ENCODE data around the gene SPATA21. TPM values are rescaled to one million over a fixed set of nuclear protein-coding genes. Genes with fewer than 3 reads are reported as not detected.

The SPATA21 gene
- polyA plus RNA-seq, 1 donor from 2014 or later: 0.15 TPM

DNA sequence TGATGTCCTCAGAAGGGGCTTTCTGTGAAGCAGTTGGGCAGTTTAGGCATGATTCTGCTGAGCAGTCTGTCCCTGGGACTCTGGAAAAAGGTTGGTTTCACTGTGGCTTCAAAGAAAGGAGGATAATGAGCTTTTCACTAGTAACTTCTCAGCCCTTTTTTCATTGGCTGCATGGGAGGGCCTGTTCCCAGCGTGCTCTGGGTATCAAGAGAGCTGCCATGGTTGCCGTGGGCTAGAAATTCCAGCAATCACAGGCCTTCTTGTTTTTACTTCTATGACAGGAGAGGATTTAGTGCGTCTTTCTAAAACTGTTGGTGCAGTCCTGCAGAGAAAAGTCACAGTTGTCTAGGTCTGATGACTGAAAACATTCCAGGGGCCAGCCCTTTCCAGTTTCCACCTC, 63.0 kb downstream of the SPATA21 start:
- Histone ChIP-seq H3K27me3 (ENCODE audit: insufficient read depth, low read depth, low read length) (no peaks in the 10 kb centered on the region), H3K9me2 (ENCODE audit: insufficient read depth, low read length) (no peaks in the 10 kb centered on the region), H3K4me3 (ENCODE audit: low read length) (no peak overlapping the region), H3K9ac (ENCODE audit: low read length) (no peak overlapping the region), H2AFZ (ENCODE audit: low read depth, low read length) (no peak overlapping the region), H3K27ac (ENCODE audit: low read length) (no peak overlapping the region), H4K20me1 (ENCODE audit: insufficient read depth) (no peaks in the 10 kb centered on the region), H3K9me3 (ENCODE audit: low read length) (no peaks in the 10 kb centered on the region), H3F3A (ENCODE audit: insufficient read depth, low read length, poor library complexity, severe bottlenecking) (no peaks in the 10 kb centered on the region), H3K4me2 (ENCODE audit: low read length) (no peak overlapping the region), H3K79me2 (replicated peaks; ENCODE audit: insufficient read depth, low read length) (peaks cover 76% of the 10 kb centered on the region), H3K36me3 (ENCODE audit: insufficient read depth, low read length) (no peaks in the 10 kb centered on the region)
- TF ChIP-seq RAD21 (conservative IDR thresholded peaks at IDR 0.05) (no peak), EP300 (conservative IDR thresholded peaks at IDR 0.05; ENCODE audit: poor library complexity, severe bottlenecking) (no peak)

DNA sequence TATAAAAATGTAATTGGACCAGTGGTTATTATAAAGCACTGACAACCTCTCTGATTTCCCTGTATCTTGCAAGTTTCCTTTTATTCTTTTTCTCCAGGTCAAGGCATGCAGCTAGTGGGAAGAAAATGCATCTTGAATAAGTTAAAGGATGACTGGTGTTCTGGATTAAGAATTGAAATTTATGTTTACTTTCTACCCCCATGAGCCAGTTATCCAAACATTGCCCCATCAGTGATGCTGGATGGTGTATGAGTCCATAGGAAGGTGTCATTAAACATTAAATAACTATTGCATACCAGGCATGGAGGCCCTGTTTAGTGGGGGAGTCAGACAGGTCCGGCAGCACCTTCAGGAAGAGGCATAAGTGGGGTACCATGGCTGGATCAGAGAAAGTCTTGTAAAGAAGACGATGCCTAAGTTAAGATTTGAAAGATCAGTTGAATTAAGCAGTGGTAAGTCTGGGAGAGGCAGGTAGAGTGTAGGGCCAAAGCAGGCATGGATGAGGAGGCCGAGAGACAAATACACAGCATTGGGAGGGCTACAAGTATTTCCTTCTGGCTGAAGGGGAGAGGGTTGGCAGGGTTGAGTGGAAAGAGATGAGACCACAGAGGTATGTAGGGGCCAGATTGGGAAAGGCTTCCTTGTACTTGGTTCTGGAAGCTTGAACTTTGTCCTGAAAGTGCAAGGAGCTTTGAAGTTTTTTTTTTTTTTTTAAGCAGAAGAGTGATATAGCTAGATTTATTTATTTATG, 64.5 kb downstream of the SPATA21 start:
- Histone ChIP-seq H2AFZ (ENCODE audit: low read depth, low read length) (no peak overlapping the region), H3F3A (ENCODE audit: insufficient read depth, low read length, poor library complexity, severe bottlenecking) (no peaks in the 10 kb centered on the region), H3K27ac (ENCODE audit: low read length) (no peak overlapping the region), H4K20me1 (ENCODE audit: insufficient read depth) (peaks cover 3% of the 10 kb centered on the region), H3K9ac (ENCODE audit: low read length) (no peak overlapping the region), H3K4me2 (ENCODE audit: low read length) (no peak overlapping the region), H3K9me2 (ENCODE audit: insufficient read depth, low read length) (no peaks in the 10 kb centered on the region), H3K36me3 (ENCODE audit: insufficient read depth, low read length) (no peaks in the 10 kb centered on the region), H3K4me3 (ENCODE audit: low read length) (no peak overlapping the region), H3K27me3 (ENCODE audit: insufficient read depth, low read depth, low read length) (no peaks in the 10 kb centered on the region), H3K9me3 (ENCODE audit: low read length) (no peaks in the 10 kb centered on the region), H3K79me2 (replicated peaks; ENCODE audit: insufficient read depth, low read length) (peaks cover 83% of the 10 kb centered on the region)
- TF ChIP-seq POLR2AphosphoS5 (IDR thresholded peaks at IDR 0.05) (no peak), SMC3 (conservative IDR thresholded peaks at IDR 0.05; ENCODE audit: poor library complexity) (no peak), MXI1 (conservative IDR thresholded peaks at IDR 0.05; ENCODE audit: poor library complexity, severe bottlenecking) (no peak), TAF1 (IDR thresholded peaks at IDR 0.05; ENCODE audit: low read depth) (no peak), EP300 (conservative IDR thresholded peaks at IDR 0.05; ENCODE audit: poor library complexity, severe bottlenecking) (no peak), RAD21 (conservative IDR thresholded peaks at IDR 0.05) (no peak), EZH2 (IDR thresholded peaks at IDR 0.05; ENCODE audit: borderline replicate concordance, insufficient read depth, low read length, poor library complexity, severe bottlenecking) (no peak)
- TF ChIP-seq, protein P1, sequence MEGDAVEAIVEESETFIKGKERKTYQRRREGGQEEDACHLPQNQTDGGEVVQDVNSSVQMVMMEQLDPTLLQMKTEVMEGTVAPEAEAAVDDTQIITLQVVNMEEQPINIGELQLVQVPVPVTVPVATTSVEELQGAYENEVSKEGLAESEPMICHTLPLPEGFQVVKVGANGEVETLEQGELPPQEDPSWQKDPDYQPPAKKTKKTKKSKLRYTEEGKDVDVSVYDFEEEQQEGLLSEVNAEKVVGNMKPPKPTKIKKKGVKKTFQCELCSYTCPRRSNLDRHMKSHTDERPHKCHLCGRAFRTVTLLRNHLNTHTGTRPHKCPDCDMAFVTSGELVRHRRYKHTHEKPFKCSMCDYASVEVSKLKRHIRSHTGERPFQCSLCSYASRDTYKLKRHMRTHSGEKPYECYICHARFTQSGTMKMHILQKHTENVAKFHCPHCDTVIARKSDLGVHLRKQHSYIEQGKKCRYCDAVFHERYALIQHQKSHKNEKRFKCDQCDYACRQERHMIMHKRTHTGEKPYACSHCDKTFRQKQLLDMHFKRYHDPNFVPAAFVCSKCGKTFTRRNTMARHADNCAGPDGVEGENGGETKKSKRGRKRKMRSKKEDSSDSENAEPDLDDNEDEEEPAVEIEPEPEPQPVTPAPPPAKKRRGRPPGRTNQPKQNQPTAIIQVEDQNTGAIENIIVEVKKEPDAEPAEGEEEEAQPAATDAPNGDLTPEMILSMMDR (IDR thresholded peaks at IDR 0.05; ENCODE audit: poor library complexity, severe bottlenecking): no peak
- TF ChIP-seq, protein P2, sequence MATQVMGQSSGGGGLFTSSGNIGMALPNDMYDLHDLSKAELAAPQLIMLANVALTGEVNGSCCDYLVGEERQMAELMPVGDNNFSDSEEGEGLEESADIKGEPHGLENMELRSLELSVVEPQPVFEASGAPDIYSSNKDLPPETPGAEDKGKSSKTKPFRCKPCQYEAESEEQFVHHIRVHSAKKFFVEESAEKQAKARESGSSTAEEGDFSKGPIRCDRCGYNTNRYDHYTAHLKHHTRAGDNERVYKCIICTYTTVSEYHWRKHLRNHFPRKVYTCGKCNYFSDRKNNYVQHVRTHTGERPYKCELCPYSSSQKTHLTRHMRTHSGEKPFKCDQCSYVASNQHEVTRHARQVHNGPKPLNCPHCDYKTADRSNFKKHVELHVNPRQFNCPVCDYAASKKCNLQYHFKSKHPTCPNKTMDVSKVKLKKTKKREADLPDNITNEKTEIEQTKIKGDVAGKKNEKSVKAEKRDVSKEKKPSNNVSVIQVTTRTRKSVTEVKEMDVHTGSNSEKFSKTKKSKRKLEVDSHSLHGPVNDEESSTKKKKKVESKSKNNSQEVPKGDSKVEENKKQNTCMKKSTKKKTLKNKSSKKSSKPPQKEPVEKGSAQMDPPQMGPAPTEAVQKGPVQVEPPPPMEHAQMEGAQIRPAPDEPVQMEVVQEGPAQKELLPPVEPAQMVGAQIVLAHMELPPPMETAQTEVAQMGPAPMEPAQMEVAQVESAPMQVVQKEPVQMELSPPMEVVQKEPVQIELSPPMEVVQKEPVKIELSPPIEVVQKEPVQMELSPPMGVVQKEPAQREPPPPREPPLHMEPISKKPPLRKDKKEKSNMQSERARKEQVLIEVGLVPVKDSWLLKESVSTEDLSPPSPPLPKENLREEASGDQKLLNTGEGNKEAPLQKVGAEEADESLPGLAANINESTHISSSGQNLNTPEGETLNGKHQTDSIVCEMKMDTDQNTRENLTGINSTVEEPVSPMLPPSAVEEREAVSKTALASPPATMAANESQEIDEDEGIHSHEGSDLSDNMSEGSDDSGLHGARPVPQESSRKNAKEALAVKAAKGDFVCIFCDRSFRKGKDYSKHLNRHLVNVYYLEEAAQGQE (IDR thresholded peaks at IDR 0.05; ENCODE audit: borderline replicate concordance): no peak

All from neural cell (in vitro differentiated cells).